Inferior parietal cortex (tissue), 1 donor: ENCODE data around the gene ZC3H14.

Experiments used
- DNase-seq: peaks from one replicate; pipeline ENCODE4 v3.0.0-alpha.2; 2016; ENCODE audit errors: extremely low spot score

Gene ZC3H14

DNA sequence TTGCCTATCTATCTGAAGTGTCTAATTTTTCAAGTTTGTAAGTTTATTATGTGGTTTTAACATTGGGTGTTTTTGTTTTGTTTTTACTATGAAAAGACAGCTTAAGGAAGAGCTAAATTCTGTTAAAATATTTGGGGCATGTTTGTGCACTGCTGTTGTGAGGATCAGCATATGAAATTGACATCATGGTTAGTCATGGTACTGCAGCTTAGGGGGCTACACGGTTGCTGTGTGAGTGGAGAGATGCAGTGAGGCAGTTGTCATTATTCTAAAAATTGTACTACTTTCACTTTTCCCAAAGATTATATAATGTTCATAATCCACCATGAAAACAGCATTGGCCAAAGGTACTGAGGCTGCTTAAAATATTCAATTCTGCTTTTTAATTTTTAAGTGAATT is 49.0 kb downstream of the ZC3H14 start:
- no peak for DNase-seq

DNA sequence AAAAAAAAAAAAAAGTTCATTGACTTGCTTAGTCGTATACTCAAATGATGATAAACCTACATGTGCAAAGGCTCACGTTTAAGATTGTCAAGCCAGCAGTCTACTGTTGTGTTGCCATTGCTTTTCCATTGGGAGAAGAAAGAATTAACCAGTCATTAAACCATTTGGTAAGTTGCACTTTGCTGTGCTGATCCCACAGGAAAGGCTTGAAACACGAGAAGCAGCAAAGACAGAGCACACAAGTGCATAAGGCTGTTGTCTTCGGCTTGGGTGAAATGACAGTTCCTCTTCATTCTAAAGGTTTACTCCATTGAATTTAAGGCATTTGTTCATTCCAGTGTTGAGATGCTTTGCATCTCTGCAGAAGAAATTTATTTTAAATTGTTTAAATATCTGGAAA is 50.1 kb downstream of the ZC3H14 start:
- no peak for DNase-seq

DNA sequence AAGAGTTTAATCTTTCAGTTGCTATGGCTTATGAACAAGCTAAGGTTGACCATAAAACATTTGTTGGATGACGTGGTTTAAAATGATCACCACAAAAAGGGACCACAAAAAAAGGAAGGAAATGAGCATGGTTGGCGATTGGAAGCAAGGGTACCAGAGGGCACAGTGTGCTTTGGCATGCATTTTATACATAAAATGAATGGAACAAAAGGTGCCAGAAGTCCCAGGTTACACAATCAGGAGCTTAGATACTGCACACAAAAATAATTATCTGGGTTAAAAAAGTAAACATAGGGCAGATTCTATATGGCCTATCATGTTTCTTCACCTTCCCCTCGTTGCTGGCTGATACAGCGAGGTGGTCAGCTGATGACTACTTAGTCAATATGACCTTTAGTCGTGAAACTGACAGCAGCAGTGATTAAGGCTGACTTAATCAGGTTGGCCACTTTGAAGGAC is 50.7 kb downstream of the ZC3H14 start:
- DNase-seq = no peak

DNA sequence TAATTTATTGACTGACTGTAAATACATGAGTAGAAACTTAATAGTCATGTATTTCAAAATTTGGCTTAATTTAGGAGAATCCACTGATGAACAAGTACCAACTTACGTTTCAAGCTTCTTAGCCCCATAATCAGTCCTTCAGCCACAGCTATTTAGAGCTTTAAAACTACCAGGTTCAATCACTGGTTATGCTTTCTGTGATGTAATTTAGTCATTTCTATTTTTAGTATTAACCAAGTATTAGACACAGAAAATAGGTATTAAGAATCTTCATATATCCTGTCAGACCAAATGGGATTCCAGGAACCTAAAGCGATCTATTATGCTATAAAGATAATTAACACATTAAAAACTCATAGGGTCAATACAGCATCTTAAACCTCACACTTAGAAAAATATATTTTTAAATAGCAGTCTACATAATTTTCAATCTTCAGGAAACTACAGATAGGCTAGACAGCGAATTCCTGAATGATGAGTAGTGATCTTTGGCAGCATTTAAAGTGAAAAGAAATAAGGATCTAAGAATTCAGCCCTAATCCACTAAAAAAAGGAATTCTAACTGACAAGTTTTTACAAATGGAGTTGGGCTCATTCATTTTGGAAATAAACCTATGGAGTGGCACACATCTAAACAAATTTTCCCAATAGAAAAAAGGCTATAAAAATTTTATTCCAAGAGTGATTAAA is 51.5 kb downstream of the ZC3H14 start:
- no peak for DNase-seq

DNA sequence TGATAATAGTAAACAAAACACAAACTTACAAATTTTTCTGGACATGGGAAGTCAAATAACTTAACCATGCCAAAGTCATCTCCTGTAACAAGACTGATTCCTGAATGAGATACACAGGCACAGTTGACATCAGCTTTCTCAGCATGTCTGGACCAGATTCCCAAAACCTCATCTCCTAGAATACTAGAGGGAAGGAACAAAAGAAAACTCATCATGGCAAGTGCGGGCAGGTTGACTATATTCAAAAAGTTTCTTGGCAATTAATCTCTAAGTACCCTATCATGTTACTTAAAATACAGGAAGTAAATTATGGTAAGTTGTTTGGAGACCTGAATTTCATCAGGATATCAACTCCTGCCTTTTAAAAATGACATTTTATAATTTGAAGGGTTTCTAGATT is 53.9 kb downstream of the ZC3H14 start:
- no peak for DNase-seq

DNA sequence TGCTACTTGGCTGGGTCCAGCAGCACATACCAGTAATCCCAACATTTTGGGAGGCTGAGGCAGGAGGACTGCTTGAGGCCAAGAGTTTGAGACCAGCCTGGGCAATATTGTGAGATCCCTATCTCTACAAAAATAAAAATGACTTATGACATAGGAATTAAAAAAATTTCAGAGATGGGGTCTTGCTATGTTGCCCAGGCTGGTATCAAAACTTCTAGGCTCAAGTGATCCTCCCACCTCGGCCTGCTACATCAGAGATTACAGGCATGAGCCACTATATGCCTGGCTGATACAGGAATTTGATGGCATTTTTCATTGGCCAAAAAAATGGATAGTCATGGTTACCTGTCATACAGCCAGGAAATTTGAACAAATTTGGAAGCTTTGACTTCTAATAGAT is 54.6 kb downstream of the ZC3H14 start:
- no peak for DNase-seq

DNA sequence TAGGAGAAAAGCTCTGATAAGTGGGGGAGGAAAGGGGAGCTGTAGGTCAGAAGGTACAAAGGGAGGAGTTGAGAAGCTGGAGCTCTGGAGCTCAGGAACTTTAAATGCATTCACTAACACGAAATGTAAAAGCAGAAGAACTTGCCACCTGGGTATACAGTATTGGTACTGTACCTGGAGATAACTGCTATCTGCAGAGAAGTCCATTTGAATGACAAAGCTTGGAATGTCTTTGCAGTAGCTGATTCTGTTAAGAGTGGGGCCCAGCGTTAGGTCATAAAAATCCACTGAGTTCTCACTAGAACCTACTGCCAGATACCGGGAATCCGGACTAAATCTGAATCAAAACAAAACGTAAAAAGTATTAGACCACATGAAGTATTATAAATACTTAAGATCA is 55.6 kb downstream of the ZC3H14 start:
- no peak for DNase-seq

DNA sequence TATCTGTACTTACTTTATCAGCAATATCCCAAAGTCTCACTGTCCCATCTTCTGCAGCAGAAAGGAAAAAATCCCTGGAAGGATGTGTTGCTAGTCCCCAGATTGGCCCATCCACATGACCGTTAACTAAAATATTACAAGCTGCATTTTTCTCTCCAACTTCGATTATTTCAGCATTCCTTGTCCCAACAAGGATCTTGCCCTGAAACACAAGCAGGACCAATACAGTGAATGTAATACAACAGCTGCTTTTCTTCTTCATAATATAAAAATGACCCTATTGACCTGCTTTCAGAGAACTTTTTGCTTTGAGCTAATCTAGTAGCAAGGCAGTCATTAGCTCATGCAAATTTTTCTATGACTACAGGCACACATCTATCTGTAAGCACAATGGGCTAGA is 58.3 kb downstream of the ZC3H14 start:
- no peak for DNase-seq

DNA sequence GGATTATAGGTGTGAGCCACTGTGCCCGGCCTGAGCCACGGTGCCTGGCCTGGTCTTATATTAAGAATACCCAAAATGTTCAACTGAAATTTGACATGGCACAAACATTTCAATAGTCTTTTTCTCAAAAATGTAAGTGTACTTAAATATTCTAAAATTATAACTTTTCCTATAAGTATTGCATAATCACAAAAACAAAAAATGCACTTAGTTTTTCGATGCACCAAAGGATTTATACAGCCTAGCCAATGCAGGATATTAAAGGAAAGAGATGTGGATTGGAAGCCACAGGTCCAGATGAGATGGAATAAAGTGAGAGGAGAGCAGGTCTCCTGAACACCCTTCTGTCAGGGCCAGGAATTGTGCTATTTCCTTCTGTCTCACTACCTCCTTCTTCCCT is 62.8 kb downstream of the ZC3H14 start:
- DNase-seq = no peak

DNA sequence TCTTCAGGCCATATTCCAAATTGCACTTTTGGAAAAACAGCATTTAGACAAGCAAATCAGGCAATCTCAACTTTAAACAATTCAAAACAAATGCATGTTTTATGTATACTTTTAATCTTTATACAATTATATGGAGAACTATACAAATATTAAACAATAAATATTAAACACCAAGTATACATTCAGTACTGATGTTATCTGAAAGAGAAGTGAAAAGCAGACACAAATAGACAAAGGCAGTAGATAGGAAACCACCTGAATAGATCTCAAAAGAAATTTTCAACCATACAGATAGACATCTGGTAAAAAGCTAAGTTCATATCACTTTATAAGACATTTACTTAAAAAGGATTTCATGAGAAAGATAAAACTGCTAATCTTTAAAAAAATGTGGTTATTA is 65.2 kb downstream of the ZC3H14 start:
- DNase-seq = no peak

DNA sequence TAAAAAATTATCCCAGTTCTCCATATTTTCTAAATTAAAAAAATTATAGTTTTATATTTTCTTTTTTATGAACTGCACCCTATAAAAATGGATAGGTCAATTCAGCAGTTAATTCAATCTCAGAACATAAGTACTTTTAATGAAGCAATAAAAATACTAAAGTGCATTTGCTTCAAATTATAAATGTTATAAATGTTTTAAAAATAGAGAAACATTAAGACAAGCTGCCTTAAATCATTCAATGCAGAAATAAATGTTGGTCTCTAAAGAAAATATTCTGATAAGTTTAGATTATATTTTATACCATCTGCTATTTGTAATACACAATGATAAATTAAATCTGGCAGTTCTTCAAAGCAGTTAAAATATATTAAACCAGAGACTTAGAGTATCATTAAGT is 65.6 kb downstream of the ZC3H14 start:
- no peak for DNase-seq

DNA sequence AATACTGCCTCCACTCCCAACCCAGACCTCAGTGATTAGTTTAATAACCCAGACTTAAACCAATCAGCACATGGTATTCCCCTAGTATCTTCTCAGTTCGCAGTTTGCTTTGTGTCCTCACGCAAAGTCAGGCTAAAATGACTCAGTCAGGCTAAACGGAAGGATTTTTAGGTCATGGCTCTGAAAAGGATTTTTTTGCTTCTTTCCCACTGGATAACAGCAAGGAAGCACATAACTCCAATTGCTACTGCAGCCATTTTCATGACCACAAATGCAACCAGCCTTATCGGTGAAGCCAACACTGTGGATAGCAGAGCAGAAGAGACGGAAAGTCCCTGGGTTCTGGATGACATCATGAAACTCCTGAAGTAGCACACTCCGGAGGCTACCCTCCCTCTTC is 67.7 kb downstream of the ZC3H14 start:
- DNase-seq = no peak

DNA sequence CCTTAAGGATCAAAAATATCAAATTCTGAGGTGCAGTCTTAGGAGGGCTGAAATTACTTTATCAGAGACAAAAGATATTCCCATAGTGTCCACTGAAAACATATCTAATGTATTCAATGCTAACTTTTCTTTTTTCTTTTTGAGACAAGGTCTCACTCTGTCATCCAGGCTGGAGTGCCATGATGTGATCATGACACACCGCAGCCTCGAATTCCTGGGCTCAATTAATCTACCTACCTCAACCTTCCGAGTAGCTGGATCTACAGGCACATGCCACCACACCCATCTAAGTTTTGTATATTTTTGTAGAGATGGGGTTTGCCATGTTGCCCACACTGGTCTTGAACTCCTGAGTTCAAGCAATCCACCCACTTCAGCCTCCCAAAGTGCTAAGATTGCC is 68.3 kb downstream of the ZC3H14 start:
- DNase-seq = no peak

DNA sequence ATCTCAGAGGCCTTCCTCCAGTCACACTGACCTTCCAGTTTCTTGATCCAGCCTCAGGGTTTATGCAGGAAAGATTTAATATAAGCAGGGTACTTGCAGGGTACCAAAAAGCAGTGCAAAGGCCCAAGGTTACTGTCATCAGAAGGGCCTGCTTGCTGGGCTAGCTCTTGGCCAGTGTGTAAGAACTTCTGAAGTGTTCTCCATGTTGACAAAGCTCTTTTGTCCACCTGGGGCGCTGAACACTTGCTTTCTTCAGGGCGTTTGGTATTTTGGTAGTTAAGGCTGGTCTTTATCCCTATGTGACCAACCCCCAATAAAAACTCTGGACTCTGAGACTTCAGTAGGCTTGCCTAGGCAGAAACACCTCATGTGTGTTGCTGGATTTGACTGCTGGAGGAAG is 69.7 kb downstream of the ZC3H14 start:
- no peak for DNase-seq

DNA sequence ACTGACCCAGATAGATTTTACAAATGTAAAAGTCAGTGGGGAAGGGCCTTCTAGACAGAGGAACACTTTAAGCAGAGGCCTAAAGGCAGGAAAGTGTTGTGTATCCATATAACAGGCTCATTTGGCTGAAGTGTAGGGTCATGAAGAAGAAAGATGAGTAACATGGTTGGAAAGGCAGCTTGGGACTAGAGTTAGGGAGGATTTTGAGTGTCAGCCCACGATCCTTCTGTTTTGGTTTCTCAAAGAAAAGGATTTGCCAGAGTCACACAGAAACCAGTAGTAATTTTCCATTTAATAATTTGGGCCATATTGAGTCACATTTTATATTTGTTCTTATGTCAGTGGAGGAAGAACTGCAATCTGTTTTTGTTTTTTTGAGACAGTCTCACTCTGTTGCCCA is 76.4 kb downstream of the ZC3H14 start:
- no peak for DNase-seq

DNA sequence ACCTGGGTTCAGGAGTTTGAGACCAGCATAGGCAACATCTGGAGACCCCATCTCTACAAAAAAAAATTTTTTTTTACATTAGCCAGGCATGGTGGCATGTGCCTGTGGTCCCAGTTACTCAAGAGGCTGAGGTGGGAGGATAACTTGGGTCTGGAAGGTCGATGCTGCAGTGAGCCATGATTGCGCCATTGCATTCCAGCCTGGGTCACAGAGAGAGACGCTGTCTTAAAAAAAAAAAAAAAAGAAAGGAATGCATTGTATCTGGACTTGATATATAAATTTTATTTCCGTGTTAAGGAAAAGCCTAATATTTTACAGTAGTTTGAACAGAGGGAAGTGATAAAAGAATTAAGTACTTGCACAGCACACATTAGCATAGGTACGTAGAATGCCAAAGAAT is 97.2 kb downstream of the ZC3H14 start:
- DNase-seq = no peak

DNA sequence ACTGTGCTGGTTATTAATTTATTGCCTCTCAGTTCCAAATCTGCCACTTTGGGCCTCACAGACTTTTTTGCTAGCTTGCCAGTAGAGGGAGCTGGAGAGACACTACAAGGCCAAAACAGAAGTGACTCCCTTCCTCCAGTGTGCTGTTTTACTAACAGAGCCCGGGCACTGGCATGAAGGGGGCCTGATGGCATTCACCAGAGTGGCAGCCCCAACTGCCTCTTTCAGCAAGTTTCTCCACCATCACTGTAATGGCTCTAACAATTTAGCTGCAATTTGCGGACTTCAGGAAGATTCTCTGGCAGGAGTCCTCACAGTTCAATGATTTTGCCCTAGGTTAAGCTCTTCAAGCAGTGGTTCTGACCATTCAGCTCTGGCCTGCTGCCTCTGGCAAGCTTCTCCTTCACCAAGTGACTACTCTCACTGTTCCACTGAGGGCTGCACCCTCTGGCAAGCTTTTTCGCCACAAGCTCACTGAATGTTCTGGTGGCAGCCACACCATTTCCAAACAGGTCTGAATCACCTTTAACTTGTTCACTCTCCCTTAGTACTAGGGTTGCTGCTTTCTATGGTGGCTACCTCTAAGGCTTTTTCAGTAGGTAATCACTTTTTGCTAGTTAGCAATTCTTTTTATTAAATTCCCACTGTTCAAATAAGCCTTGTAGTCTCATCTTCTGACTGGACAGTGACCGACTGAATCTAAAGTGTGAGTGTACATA is 104.9 kb downstream of the ZC3H14 start:
- DNase-seq = peak; percentile 87

DNA sequence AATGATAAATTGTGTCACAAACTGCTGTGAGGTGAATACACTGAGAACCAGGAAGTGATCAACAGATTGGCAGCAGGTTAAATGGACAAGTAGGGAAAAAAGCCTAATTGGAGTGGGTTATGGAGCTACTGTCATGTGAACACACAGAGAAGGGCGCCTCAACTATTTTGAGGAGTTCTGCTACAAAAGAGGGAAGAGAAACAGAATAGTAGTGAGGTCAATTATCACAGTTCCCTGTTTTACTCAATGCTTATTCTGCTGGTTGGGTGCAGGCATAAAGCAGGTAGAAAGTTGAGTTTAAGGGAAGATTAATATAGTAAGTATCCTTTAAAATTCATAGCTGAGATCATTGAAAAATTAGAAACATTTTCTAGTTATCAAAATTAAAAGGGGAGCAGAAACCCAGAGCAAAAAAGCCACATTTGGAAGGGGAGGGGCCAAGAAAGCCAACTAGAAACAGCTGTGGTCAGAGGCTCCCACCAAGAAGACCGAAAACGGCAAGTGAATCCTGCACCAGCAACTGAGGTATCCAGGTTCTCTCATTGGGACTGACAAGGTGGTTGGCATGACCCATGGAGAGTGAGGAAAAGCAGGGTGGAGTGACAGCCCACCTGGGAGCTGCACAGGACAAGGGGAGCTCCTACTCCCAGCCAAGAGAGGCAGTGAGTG is 105.7 kb downstream of the ZC3H14 start:
- peak; percentile 19 for DNase-seq

DNA sequence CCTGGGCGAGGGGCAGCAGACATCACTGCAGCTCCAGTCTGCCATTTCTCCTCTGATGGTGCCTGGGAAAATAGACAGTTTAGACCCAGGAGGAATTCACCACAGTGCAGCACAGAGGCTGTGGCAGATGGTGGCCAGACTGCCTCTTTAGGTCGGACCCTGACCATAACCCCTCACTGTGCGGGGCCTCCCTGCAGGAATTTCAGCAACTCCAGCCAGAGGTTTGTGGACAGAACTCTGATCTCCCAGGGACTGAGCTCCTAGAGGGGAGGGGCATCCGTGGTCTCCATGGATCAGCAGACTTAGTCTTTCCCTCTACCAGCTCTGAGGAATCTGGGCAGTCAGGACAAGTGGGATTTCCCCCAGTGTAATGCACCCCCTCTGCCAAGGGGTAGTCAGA is 106.5 kb downstream of the ZC3H14 start:
- no peak for DNase-seq
